Neutrophil (primary cell): ENCODE measurements around the gene PGM1.

Experiments used
- H3K27ac ChIP-seq: fragments of 200-600 bp; sonication (generic); 2 replicates; pipeline ENCODE4 v1.5.1; 2016; ENCODE audit warnings: mild to moderate bottlenecking, moderate library complexity
- H3K27me3 ChIP-seq: fragments of 200-600 bp; sonication (generic); 2 replicates; pipeline ENCODE4 v1.6.0; 2016; ENCODE audit warnings: mild to moderate bottlenecking
- H3K36me3 ChIP-seq: fragments of 200-600 bp; sonication (generic); 2 replicates; pipeline ENCODE4 v1.5.1; 2017
- H3K4me1 ChIP-seq, 2 experiments: fragments of 200-600 bp in 1 of 2; sonication (generic) in 1 of 2; 1 replicate in 1 of 2; 2 replicates in 1 of 2; pipeline versions ENCODE4 v1.5.1 to v1.6.1; 2013 to 2016; ENCODE audit warnings: low read depth in 1 of 2, low read length in 1 of 2, mild to moderate bottlenecking in 1 of 2, moderate library complexity in 1 of 2; ENCODE audit not compliant: control insufficient read depth in 1 of 2, insufficient read depth in 1 of 2
- H3K4me3 ChIP-seq, 2 experiments: fragments of 200-600 bp in 1 of 2; sonication (generic) in 1 of 2; 1 replicate in 1 of 2; 2 replicates in 1 of 2; pipeline ENCODE4 v1.5.1; 2013 to 2016; ENCODE audit warnings: low read depth in 1 of 2, low read length in 1 of 2, mild to moderate bottlenecking in 1 of 2, moderate library complexity in 1 of 2
- H3K9me3 ChIP-seq: fragments of 200-600 bp; sonication (generic); 2 replicates; pipeline ENCODE4 v1.5.1; 2016
- CTCF ChIP-seq: fragments of 200-600 bp; sonication (generic); IDR thresholded peaks from 2 replicates; pipeline ENCODE4 v1.5.1; 2016; ENCODE audit warnings: antibody characterized with exemption

The PGM1 gene

GRCh38 chr1:63555480-63555879, 37.7 kb upstream of the PGM1 start:
- no peak for TF ChIP-seq CTCF
- Histone ChIP-seq H3K27me3 (no peaks in the 10 kb centered on the region), H3K36me3 (no peaks in the 10 kb centered on the region), H3K4me1 (no peaks in the 10 kb centered on the region), H3K27ac (no peak overlapping the region), H3K4me3 (no peak overlapping the region), H3K9me3 (no peaks in the 10 kb centered on the region)

- no peaks in the 10 kb centered on the region for H3K36me3 ChIP-seq
- no peaks in the 10 kb centered on the region for H3K27me3 ChIP-seq
- H3K4me1 ChIP-seq, result no peaks in the 10 kb centered on the region
- H3K9me3 ChIP-seq, result no peaks in the 10 kb centered on the region
- no peak overlapping the region for H3K27ac ChIP-seq
- no peak for TF ChIP-seq CTCF
- H3K4me3 ChIP-seq, result no peak overlapping the region
Observed at GRCh38 chr1:63557365-63557987, 35.7 kb upstream of the PGM1 start.

- Histone ChIP-seq H3K27ac (no peak overlapping the region), H3K9me3 (no peaks in the 10 kb centered on the region), H3K4me1 (no peaks in the 10 kb centered on the region), H3K4me3 (no peak overlapping the region), H3K36me3 (no peaks in the 10 kb centered on the region), H3K27me3 (no peaks in the 10 kb centered on the region)
- TF ChIP-seq CTCF, result no peak
Observed at GRCh38 chr1:63559357-63559756, 33.9 kb upstream of the PGM1 start.

- TF ChIP-seq CTCF, result no peak
- Histone ChIP-seq H3K27me3 (no peaks in the 10 kb centered on the region), H3K9me3 (no peaks in the 10 kb centered on the region), H3K27ac (no peak overlapping the region), H3K36me3 (no peaks in the 10 kb centered on the region), H3K4me3 (no peak overlapping the region), H3K4me1 (no peaks in the 10 kb centered on the region)
Observed at GRCh38 chr1:63563745-63564144, 29.5 kb upstream of the PGM1 start.

GRCh38 chr1:63569068-63569467, 24.1 kb upstream of the PGM1 start:
- no peak overlapping the region for H3K4me3 ChIP-seq
- H3K27ac ChIP-seq, result no peak overlapping the region
- TF ChIP-seq CTCF, result no peak
- no peaks in the 10 kb centered on the region for H3K4me1 ChIP-seq
- no peaks in the 10 kb centered on the region for H3K36me3 ChIP-seq
- no peaks in the 10 kb centered on the region for H3K27me3 ChIP-seq
- H3K9me3 ChIP-seq, result no peaks in the 10 kb centered on the region
